HG03108 (cell line): ENCODE results near the gene NLRP9.
"Not testable (repeated sequence)": the region's sequence is repeated elsewhere in the genome, so short reads cannot be mapped to it uniquely, and the experiment has no call there.

ENCODE experiments used
- ATAC-seq: cut with Tn5 transposase; IDR thresholded peaks from one replicate; pipeline ENCODE4 v1.9.1; 2021; ENCODE audit warnings: moderate library complexity; ENCODE audit not compliant: unreplicated experiment

Gene NLRP9

GRCh38 chr19:55738302-55738701, at the start of gene NLRP9:
TSS of gene NLRP9 (minus strand) at chr19:55738402. CDS start at chr19:55738374, 28 bp downstream.
- no peak for ATAC-seq

GRCh38 chr19:55781112-55781511, 42.9 kb upstream of the NLRP9 start:
- ATAC-seq, result no peak

- ATAC-seq, result no peak
These were observed 40.1 kb upstream of the NLRP9 start for GRCh38 chr19:55778331-55778730.

GRCh38 chr19:55777528-55777927, 39.3 kb upstream of the NLRP9 start:
- ATAC-seq, result no peak

- ATAC-seq, result not testable (repeated sequence)
These were observed 31.4 kb upstream of the NLRP9 start for GRCh38 chr19:55769632-55770031.

- ATAC-seq, result not testable (repeated sequence)
These were observed 30.6 kb upstream of the NLRP9 start, which contains the start of gene RFPL4AL1 for GRCh38 chr19:55768818-55769217. TSS of gene RFPL4AL1 (plus strand) at chr19:55769118. CDS start at chr19:55771805, 2,687 bp downstream.

- no peak for ATAC-seq
These were observed 28.3 kb upstream of the NLRP9 start for GRCh38 chr19:55766466-55766865.

- not testable (repeated sequence) for ATAC-seq
These were observed 20.6 kb upstream of the NLRP9 start, which contains the start of gene RFPL4A for GRCh38 chr19:55758797-55759196. TSS of gene RFPL4A (plus strand) at chr19:55759097. CDS start at chr19:55761801, 2,704 bp downstream.

- ATAC-seq, result not testable (repeated sequence)
These were observed 18.6 kb upstream of the NLRP9 start for GRCh38 chr19:55756808-55757207.

- ATAC-seq, result no peak
These were observed 15.2 kb upstream of the NLRP9 start for GRCh38 chr19:55753401-55753800.

- no peak for ATAC-seq
These were observed 12.5 kb upstream of the NLRP9 start for GRCh38 chr19:55750715-55751114.

GRCh38 chr19:55730378-55730777, 7.8 kb downstream of the NLRP9 start:
- ATAC-seq, result not testable (repeated sequence)

GRCh38 chr19:55723491-55723890, 14.7 kb downstream of the NLRP9 start:
- ATAC-seq, result no peak

- no peak for ATAC-seq
These were observed 17.4 kb downstream of the NLRP9 start for GRCh38 chr19:55720801-55721200.

- no peak for ATAC-seq
These were observed 17.9 kb downstream of the NLRP9 start for GRCh38 chr19:55720214-55720746.

GRCh38 chr19:55717879-55718711, 20.1 kb downstream of the NLRP9 start:
- not testable (repeated sequence) for ATAC-seq

GRCh38 chr19:55717251-55717650, 21.0 kb downstream of the NLRP9 start:
- no peak for ATAC-seq

- ATAC-seq, result no peak
These were observed 21.7 kb downstream of the NLRP9 start for GRCh38 chr19:55716531-55716930.

GRCh38 chr19:55712804-55713631, 25.2 kb downstream of the NLRP9 start:
- ATAC-seq, result no peak

GRCh38 chr19:55711719-55712118, 26.5 kb downstream of the NLRP9 start:
- no peak for ATAC-seq

- no peak for ATAC-seq
These were observed 32.2 kb downstream of the NLRP9 start for GRCh38 chr19:55705972-55706371.
